ENCODE measurements around the gene GRIFIN.

The GRIFIN gene

DNA sequence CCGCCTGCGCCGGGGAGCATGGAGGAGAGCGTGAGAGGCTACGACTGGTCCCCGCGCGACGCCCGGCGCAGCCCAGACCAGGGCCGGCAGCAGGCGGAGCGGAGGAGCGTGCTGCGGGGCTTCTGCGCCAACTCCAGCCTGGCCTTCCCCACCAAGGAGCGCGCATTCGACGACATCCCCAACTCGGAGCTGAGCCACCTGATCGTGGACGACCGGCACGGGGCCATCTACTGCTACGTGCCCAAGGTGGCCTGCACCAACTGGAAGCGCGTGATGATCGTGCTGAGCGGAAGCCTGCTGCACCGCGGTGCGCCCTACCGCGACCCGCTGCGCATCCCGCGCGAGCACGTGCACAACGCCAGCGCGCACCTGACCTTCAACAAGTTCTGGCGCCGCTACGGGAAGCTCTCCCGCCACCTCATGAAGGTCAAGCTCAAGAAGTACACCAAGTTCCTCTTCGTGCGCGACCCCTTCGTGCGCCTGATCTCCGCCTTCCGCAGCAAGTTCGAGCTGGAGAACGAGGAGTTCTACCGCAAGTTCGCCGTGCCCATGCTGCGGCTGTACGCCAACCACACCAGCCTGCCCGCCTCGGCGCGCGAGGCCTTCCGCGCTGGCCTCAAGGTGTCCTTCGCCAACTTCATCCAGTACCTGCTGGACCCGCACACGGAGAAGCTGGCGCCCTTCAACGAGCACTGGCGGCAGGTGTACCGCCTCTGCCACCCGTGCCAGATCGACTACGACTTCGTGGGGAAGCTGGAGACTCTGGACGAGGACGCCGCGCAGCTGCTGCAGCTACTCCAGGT is 43.1 kb downstream of the GRIFIN start:
- no peak for DNase-seq

DNA sequence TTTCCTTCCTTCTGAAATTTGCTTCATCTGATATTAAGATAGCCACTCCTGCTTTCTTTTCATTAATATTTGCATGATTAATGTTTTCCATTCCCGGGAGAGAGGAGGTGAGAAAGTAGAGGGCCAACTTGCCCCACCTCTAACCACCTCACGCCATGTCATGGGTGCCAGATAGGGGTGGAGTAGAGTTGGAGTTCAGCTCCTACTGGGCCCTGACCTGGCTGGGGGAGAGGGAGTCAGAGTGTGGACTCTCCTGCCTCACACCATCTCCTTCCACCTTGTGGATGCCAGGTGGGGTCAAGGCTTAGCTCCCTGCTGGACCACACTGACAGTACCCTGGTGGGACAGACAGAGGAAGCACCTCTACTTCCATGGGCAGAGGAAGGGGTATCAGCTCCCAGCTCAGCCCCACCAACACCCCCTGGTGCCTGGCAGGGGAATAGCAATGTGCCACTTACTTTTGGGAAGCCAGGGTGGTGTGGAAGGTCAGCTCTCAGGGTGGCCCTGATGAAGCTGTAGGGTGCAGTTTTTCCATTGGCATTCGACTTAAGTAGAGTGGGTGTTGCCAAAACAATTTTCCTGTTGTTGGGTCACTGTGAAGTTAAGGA is 44.8 kb downstream of the GRIFIN start:
- peak; percentile 24 for DNase-seq

DNA sequence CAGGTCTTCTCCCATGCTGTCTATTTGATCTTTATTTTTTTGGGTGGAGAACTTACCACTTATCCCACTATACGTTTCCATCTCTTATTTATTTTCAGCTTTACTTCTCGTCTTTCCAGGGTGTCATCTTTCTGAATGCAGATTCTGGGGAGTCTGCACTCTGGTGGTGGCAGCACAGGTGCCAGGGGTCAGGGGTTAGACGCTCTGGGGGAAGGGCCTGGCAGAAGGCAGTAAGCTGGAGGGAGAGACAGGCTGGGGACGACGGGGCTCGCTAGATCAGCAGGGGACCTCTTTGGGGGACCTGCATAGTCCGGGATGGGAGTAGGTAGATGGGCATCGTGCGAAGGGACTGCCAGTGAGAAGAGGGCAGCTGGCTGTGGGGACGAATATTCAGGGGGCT is 50.4 kb downstream of the GRIFIN start:
- DNase-seq: no peak
